Sigmoid colon (tissue), 7 donors: Measurements from ENCODE around the gene ANKRD52. TPM values are rescaled to one million over a fixed set of nuclear protein-coding genes. Genes with fewer than 3 reads are reported as not detected.
A peak's percentile ranks its signal among the peaks of the same experiment; 100 is the strongest.
"Not testable (repeated sequence)": the region's sequence is repeated elsewhere in the genome, so short reads cannot be mapped to it uniquely, and the experiment has no call there.

Experiments
- DNase-seq: peaks from one replicate; pipeline ENCODE4 v3.0.0-alpha.2; 2019
- H3K27ac ChIP-seq, 4 donors: fragments of 200-600 bp; sonication (generic); one replicate each; pipeline ENCODE4 v1.5.1; 2016 to 2019; ENCODE audit warnings: mild to moderate bottlenecking in 1 of 4
- H3K27me3 ChIP-seq, 3 donors: fragments of 200-600 bp; sonication (generic); one replicate each; pipeline ENCODE4 v1.5.1; 2019; ENCODE audit warnings: mild to moderate bottlenecking in 1 of 3
- H3K36me3 ChIP-seq, 4 donors: fragments of 200-600 bp; sonication (generic); one replicate each; pipeline ENCODE4 v1.5.1; 2016 to 2019
- H3K4me1 ChIP-seq, 4 donors: fragments of 200-600 bp; sonication (generic); one replicate each; pipeline ENCODE4 v1.5.1; 2017 to 2019
- H3K4me3 ChIP-seq, 4 donors: fragments of 200-600 bp; sonication (generic); one replicate each; pipeline ENCODE4 v1.5.1; 2017 to 2019; ENCODE audit warnings: mild to moderate bottlenecking in 2 of 4, moderate library complexity in 1 of 4
- H3K9me3 ChIP-seq, 4 donors: fragments of 200-600 bp in 3 of 4; sonication (generic) in 3 of 4; one replicate each; pipeline versions ENCODE4 v1.5.1 to v1.6.1; 2013 to 2019
- CTCF ChIP-seq, 4 experiments: fragments of 450-650 bp in 3 of 4; fragments of 200-600 bp in 1 of 4; IDR thresholded peaks; one replicate each; pipeline ENCODE4 v1.5.1; 2016 to 2019; ENCODE audit warnings: antibody characterized with exemption in 4 of 4, mild to moderate bottlenecking in 3 of 4, moderate library complexity in 2 of 4
- EP300 ChIP-seq, 4 donors: sonication (generic); formaldehyde crosslinking; IDR thresholded peaks; one replicate each; pipeline ENCODE4 v1.6.1; 2017; ENCODE audit warnings: antibody characterized with exemption in 4 of 4
- POLR2A ChIP-seq, 2 donors: fragments of 450-650 bp; IDR thresholded peaks; one replicate each; pipeline ENCODE4 v1.6.1; 2016; ENCODE audit warnings: antibody characterized with exemption in 2 of 2, mild to moderate bottlenecking in 2 of 2, moderate library complexity in 2 of 2
- POLR2AphosphoS5 ChIP-seq, 4 donors: sonication (generic); formaldehyde crosslinking; IDR thresholded peaks; one replicate each; pipeline ENCODE4 v1.6.1; 2017; ENCODE audit warnings: antibody characterized with exemption in 4 of 4
- WGBS, 2 donors: extraction: QIAGEN DNeasy Blood & Tissue Kit; methylation state at CpG; one replicate each; pipeline ENCODE4 v1.1.7; 2013; 5-methylcytosine and 5-hydroxymethylcytosine counted together
- intact Hi-C: fragments of 100-400 bp; cut with DNase I; formaldehyde crosslinking; loops from one replicate; pipeline ENCODE4 v1.15.1; 2023
- polyA plus RNA-seq, 3 donors: library from polyadenylated mRNA; stranded (reverse); fragments of 200-250 nt; gene quantifications; one replicate each; pipeline ENCODE4 v1.2.3, GENCODE V29; 2013
- total RNA-seq, 4 donors: library from RNA; depleted of rRNA; stranded (reverse); fragments of >200 nt; gene quantifications; one replicate each; pipeline ENCODE4 v1.1.0, GENCODE V29; 2016
- donor health status: healthy with polysubstance abuse.
- donor health status: Bipolar disorder and iron deficiency.
- donor health status: healthy.

Gene ANKRD52
- total and polyA plus RNA-seq, 7 donors: 4.2 to 20.1 (median 8.6) TPM

GRCh38 chr12:56286044-56286830 is 28.1 kb upstream of the ANKRD52 start:
- no peak for TF ChIP-seq CTCF (IDR thresholded peaks at IDR 0.05)
- no peak for TF ChIP-seq POLR2AphosphoS5 (IDR thresholded peaks at IDR 0.05)
- TF ChIP-seq POLR2A (IDR thresholded peaks at IDR 0.05): no peak
- no peak for TF ChIP-seq EP300 (IDR thresholded peaks at IDR 0.05)
- peaks cover 9 to 62% (median 37%) of the 10 kb centered on the region in 4 donors for H3K36me3 ChIP-seq
- DNase-seq: no peak
- no peaks in the 10 kb centered on the region for H3K27me3 ChIP-seq
- no peak overlapping the region for H3K4me3 ChIP-seq
- H3K27ac ChIP-seq: no peak overlapping the region
- intact Hi-C loops: no loop called here
- H3K9me3 ChIP-seq: no peaks in the 10 kb centered on the region
- peaks cover 0 to 37% (median 15%) of the 10 kb centered on the region in 4 donors for H3K4me1 ChIP-seq
- WGBS, 2 donors: 47 to 63% methylated on average over 4 of the region's 4 CpGs

GRCh38 chr12:56284263-56284662 is 26.1 kb upstream of the ANKRD52 start:
- H3K27me3 ChIP-seq, H3K4me3 ChIP-seq, H3K27ac ChIP-seq, H3K9me3 ChIP-seq, DNase-seq, intact Hi-C loops: not testable (repeated sequence)
- Histone ChIP-seq H3K4me1 (peaks cover 0 to 37% (median 15%) of the 10 kb centered on the region in 4 donors), H3K36me3 (peaks cover 15 to 75% (median 51%) of the 10 kb centered on the region in 4 donors)
- 85 to 91% methylated on average over 5 of the region's 5 CpGs for WGBS, 2 donors

GRCh38 chr12:56282579-56282978 is 24.4 kb upstream of the ANKRD52 start:
- DNase-seq: no peak
- H3K9me3 ChIP-seq: no peaks in the 10 kb centered on the region
- intact Hi-C loops: no loop called here
- TF ChIP-seq EP300 (IDR thresholded peaks at IDR 0.05): no peak
- no peak for TF ChIP-seq CTCF (IDR thresholded peaks at IDR 0.05)
- no peak for TF ChIP-seq POLR2AphosphoS5 (IDR thresholded peaks at IDR 0.05)
- TF ChIP-seq POLR2A (IDR thresholded peaks at IDR 0.05): no peak
- peaks cover 0 to 37% (median 13%) of the 10 kb centered on the region in 4 donors for H3K4me1 ChIP-seq
- H3K4me3 ChIP-seq: no peak overlapping the region
- no peaks in the 10 kb centered on the region for H3K27me3 ChIP-seq
- H3K36me3 ChIP-seq: peaks cover 30 to 92% (median 65%) of the 10 kb centered on the region in 4 donors
- peak overlapping the region in 3 of 4 donors; percentile 62 to 72 (median 62) for H3K27ac ChIP-seq
- WGBS, 2 donors: 96 to 97% methylated on average over 2 of the region's 2 CpGs

GRCh38 chr12:56282030-56282429 is 23.8 kb upstream of the ANKRD52 start:
- Histone ChIP-seq H3K9me3 (no peaks in the 10 kb centered on the region), H3K27ac (peak overlapping the region in 3 of 4 donors; percentile 62 to 72 (median 62)), H3K4me3 (no peak overlapping the region), H3K36me3 (peaks cover 30 to 97% (median 65%) of the 10 kb centered on the region in 4 donors), H3K4me1 (peaks cover 0 to 34% (median 11%) of the 10 kb centered on the region in 4 donors), H3K27me3 (no peaks in the 10 kb centered on the region)
- WGBS, 2 donors: 81 to 88% methylated on average over 6 of the region's 6 CpGs
- intact Hi-C loops: no loop called here
- DNase-seq: no peak
- TF ChIP-seq POLR2AphosphoS5 (IDR thresholded peaks at IDR 0.05): peak in 3 of 4 donors; percentile 28 to 83 (median 67)
- no peak for TF ChIP-seq CTCF (IDR thresholded peaks at IDR 0.05)
- peak in 1 of 4 donors; percentile 31 for TF ChIP-seq EP300 (IDR thresholded peaks at IDR 0.05)

GRCh38 chr12:56280849-56281248 is 22.7 kb upstream of the ANKRD52 start:
- Histone ChIP-seq H3K4me3 (no peak overlapping the region), H3K9me3 (no peaks in the 10 kb centered on the region), H3K36me3 (peaks cover 33 to 100% (median 72%) of the 10 kb centered on the region in 4 donors), H3K27me3 (no peaks in the 10 kb centered on the region), H3K4me1 (peaks cover 0 to 22% (median 4%) of the 10 kb centered on the region in 4 donors), H3K27ac (peak overlapping the region in 1 of 4 donors; percentile 72)
- TF ChIP-seq POLR2AphosphoS5 (IDR thresholded peaks at IDR 0.05) (no peak), EP300 (IDR thresholded peaks at IDR 0.05) (no peak), POLR2A (IDR thresholded peaks at IDR 0.05) (no peak), CTCF (IDR thresholded peaks at IDR 0.05) (no peak)
- DNase-seq: no peak
- intact Hi-C loops: no loop called here
